ENCODE data around the gene TNFSF18. TPM values are rescaled to one million over a fixed set of nuclear protein-coding genes. Genes with fewer than 3 reads are reported as not detected.
"Not testable (repeated sequence)": the region's sequence is repeated elsewhere in the genome, so short reads cannot be mapped to it uniquely, and the experiment has no call there.

TNFSF18 gene, protein sequence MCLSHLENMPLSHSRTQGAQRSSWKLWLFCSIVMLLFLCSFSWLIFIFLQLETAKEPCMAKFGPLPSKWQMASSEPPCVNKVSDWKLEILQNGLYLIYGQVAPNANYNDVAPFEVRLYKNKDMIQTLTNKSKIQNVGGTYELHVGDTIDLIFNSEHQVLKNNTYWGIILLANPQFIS
- not detected for total RNA-seq

DNA sequence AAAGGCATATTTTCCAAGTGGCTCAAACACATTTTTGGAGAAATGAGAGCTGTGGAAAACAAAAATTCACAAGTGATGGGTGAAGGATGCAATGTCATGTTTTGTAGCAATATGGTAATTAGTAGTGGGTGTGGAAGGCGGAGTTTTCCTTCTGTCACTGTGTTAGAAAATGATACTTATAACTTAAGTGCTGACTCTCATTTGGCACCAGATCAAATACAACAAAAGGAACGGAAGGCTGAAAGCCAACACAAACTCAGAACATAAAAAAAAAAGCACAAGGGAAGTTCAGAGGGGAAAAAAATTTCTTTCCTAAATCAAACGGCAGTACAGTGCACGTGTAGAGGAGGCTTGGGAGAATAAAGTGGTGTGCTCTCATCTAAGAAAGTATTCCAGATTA, at the start of gene TNFSF18:
Gene TNFSF18, minus strand, starts transcription at position 77 of the 400 bp plus-strand sequence. Its CDS starts 45 bp downstream, at position 32.
- Mint-ChIP-seq H3K27ac (no peak within 1 kb of the TSS), H3K27me3 (no peaks in the 10 kb centered on the region), H3K9me3 (no peaks in the 10 kb centered on the region)

DNA sequence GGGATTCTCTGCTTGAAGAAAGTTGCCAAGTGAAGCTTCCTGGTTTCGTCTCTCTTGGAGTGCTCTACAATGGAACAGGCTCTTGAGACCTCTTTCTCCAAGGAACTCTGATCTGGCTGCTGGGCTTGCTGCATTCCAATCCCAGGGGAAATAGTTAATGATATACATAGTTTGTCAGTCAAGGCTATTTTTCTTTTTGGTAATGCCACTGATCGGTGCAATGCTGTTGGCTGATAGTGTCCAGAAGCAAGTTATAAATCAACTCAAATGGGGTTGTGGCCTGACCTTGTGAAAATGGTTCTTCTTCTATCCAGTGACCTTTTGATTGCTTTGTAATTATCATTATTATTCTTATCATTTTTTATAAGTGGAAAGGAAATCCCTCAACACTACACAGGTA, 48.4 kb upstream of the TNFSF18 start:
- Mint-ChIP-seq H3K36me3 (peaks cover 5% of the 10 kb centered on the region), H3K27me3 (no peaks in the 10 kb centered on the region), H3K9me3 (peaks cover 12% of the 10 kb centered on the region), H3K27ac (no peak overlapping the region), H3K4me3 (no peak overlapping the region), H3K4me1 (no peaks in the 10 kb centered on the region)
- no peak for DNase-seq

More for the DNA sequence above, at the start of gene TNFSF18:
- H3K36me3 Mint-ChIP-seq, result peaks cover 1% of the 10 kb centered on the region
- H3K4me1 Mint-ChIP-seq, result peaks cover 3% of the 10 kb centered on the region
- no peak for DNase-seq
- H3K4me3 Mint-ChIP-seq, result no peak within 1 kb of the TSS

DNA sequence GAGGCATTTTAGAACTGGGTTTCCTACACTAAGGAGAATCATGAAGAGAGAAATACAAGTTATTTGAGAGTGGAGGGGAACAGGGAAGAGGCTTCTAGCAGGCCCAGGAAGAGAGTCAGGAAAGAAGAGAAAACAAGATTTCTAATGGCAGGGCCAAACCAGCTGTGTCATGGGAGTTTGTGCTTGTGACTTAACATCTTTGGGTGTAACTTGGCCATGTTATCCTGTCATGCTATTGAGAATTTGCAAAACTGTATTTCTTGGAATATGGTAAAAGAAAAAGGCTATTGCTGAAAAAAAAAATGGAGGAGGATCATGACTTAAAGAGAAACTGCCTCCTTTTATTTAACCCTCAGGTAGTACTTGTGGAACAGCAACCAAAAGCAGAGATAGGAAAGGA, 47.4 kb upstream of the TNFSF18 start:
- Mint-ChIP-seq H3K36me3 (no peaks in the 10 kb centered on the region), H3K4me3 (no peak overlapping the region), H3K27me3 (no peaks in the 10 kb centered on the region), H3K27ac (no peak overlapping the region), H3K4me1 (no peaks in the 10 kb centered on the region), H3K9me3 (peaks cover 9% of the 10 kb centered on the region)
- no peak for DNase-seq

DNA sequence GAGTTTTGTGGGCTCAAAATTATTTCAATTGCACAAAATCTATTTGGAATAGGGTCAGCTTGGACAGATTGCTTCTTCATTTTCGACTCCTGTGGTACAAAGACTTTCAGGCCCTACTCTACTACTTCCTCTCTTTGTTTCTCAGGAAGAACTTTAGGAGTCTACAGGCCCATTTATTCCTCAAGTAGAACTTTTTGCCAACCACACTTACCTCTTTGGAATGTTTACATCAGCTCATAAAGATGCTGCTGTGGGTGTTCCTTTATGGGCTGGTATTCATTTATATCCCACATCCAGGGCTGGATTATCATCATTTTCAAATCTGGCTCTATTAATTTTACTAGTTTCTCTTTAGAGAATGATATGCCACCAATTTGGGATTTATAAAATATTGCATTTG, 46.3 kb upstream of the TNFSF18 start:
- no peak for DNase-seq
- no peaks in the 10 kb centered on the region for H3K9me3 Mint-ChIP-seq
- H3K36me3 Mint-ChIP-seq, result no peaks in the 10 kb centered on the region
- no peak overlapping the region for H3K4me3 Mint-ChIP-seq
- no peaks in the 10 kb centered on the region for H3K4me1 Mint-ChIP-seq
- no peak overlapping the region for H3K27ac Mint-ChIP-seq
- no peaks in the 10 kb centered on the region for H3K27me3 Mint-ChIP-seq

DNA sequence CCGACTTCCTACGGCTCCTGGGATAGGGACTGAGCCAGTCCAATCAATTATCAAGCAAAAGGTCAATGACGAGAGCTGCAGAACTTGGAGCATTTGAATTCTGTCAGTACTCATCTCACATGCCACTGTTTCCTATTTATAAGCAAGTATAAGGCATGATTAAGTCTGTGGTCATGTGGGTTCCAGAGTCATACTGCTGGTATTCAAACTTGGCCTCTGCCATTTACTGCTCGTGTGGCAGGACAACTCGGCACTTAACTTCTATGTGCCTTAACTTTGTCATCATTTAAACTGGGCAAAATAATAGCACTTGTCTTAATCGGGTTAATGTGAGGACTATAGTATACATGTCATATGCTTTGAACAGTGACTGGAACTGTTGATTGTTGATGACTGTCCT, 44.9 kb upstream of the TNFSF18 start:
- Mint-ChIP-seq H3K4me3 (no peak overlapping the region), H3K27ac (no peak overlapping the region), H3K36me3 (no peaks in the 10 kb centered on the region)

DNA sequence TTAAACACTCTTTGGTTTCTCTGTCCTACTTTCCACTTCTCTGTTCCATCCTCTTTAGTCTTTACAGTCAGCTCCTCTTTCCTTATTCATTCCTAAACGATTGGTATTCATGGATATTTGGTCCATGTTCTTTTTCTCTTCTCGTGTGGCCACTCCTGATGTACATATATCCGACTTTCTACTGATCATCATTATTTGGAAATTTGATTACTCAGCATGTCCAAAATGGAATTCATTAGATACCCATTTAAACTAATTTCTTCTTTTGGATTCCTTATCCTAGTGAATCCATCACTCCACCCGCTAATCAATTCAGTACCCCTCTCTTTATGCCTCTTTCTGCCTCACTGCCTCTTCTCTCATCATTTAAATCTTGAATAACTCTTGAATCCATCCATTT, 43.8 kb upstream of the TNFSF18 start:
- Mint-ChIP-seq H3K4me3 (no peak overlapping the region), H3K9me3 (no peaks in the 10 kb centered on the region), H3K27ac (no peak overlapping the region), H3K27me3 (no peaks in the 10 kb centered on the region), H3K36me3 (no peaks in the 10 kb centered on the region), H3K4me1 (no peaks in the 10 kb centered on the region)
- DNase-seq, result no peak

More for the DNA sequence above, 44.9 kb upstream of the TNFSF18 start:
- no peak for DNase-seq
- Mint-ChIP-seq H3K9me3 (no peaks in the 10 kb centered on the region), H3K4me1 (no peaks in the 10 kb centered on the region), H3K27me3 (no peaks in the 10 kb centered on the region)

DNA sequence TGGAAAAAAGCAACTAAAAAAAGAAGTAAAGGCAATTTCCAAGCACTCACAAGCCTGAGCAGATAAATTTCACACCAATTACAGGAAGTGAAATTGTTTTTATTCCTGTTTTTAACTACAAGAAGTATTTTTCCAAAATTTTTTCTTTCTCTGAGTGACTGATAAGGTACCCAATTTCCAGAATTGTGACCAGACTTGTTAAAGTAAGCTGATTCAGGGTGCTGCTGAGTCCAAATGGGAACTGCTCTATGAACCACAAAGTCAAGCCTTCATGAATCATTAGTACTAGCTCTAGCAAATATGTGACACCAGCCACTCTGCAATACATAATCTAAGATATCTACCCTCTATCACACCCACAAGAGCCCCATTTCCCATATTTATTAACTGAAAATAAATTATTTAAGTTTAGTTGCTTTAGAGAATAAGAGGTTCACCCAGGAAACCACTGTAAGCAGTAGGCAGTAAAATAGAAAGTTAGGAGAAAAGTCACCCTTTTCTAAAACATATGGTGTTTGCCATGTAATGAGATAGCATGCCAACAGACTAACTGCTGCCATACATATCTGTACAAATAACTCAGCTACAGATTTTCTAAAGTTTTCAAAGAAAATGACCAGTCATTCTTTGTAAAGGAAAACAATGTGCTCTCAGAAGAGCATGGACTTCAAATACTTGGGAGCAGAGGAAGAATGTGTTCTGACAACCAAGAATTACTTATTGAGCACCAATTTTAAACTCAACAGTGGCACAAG, 43.1 kb upstream of the TNFSF18 start:
- no peaks in the 10 kb centered on the region for H3K27me3 Mint-ChIP-seq
- H3K36me3 Mint-ChIP-seq, result no peaks in the 10 kb centered on the region
- no peak for DNase-seq
- no peaks in the 10 kb centered on the region for H3K9me3 Mint-ChIP-seq
- no peaks in the 10 kb centered on the region for H3K4me1 Mint-ChIP-seq
- no peak overlapping the region for H3K27ac Mint-ChIP-seq
- H3K4me3 Mint-ChIP-seq, result no peak overlapping the region

DNA sequence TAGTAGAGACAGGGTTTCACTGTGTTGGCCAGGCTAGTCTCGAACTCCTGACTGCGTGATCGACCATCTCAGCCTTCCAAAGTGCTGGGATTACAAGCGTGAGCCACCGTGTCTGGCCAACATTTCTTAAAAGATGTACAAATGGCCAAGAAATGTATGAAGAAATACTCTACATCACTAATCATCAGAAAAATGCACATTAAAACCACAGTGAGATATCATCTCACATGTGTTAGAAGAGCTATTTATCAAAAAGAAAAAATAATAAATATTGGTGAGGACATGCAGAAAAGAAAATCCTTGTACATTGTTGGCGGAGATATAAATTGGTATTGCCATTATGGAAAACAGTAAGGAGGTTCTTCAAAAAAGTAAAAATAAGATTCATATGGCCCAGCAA, 33.6 kb upstream of the TNFSF18 start:
- Mint-ChIP-seq H3K27me3 (no peaks in the 10 kb centered on the region), H3K9me3 (no peaks in the 10 kb centered on the region), H3K4me3 (no peak overlapping the region), H3K36me3 (no peaks in the 10 kb centered on the region), H3K27ac (no peak overlapping the region), H3K4me1 (no peaks in the 10 kb centered on the region)
- DNase-seq, result no peak

DNA sequence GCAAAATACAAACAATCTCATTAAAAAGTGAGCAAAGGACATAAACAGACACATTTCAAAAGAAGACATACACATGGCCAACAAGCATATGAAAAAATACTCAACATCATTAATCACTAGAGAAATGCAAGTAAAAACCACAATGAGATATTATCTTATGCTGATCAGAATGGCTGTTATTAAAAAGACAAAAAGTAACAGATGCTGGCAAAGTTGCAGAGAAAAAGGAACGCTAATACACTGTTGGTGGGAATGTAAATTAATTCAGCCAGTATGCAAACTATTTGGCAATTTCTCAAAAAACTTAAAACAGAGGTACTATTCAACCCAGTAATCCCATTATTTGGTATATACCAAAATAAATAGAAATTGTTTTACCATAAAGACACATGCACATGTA, 32.2 kb upstream of the TNFSF18 start:
- Mint-ChIP-seq H3K36me3 (no peaks in the 10 kb centered on the region), H3K4me1 (no peaks in the 10 kb centered on the region), H3K9me3 (no peaks in the 10 kb centered on the region), H3K4me3 (no peak overlapping the region), H3K27ac (no peak overlapping the region), H3K27me3 (no peaks in the 10 kb centered on the region)
- DNase-seq, result no peak

DNA sequence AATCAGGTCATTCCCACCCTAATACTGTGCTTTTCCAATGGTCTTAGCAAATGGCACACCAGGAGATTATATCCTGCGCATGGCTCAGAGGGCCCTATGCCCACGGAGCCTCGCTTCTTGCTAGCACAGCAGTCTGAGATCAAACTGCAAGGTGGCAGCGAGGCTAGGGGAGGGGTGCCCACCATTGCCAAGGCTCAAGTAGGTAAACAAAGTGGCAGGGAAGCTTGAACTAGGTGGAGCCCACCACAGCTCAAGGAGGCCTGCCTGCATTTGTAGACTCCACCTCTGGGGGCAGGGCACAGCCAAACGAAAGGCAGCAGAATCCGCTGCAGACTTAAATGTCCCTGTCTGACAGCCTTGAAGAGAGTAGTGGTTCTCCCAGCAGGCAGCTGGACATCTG, 23.5 kb upstream of the TNFSF18 start:
- not testable (repeated sequence) for H3K27me3 Mint-ChIP-seq, H3K36me3 Mint-ChIP-seq, H3K27ac Mint-ChIP-seq, H3K9me3 Mint-ChIP-seq, H3K4me3 Mint-ChIP-seq, H3K4me1 Mint-ChIP-seq, DNase-seq

DNA sequence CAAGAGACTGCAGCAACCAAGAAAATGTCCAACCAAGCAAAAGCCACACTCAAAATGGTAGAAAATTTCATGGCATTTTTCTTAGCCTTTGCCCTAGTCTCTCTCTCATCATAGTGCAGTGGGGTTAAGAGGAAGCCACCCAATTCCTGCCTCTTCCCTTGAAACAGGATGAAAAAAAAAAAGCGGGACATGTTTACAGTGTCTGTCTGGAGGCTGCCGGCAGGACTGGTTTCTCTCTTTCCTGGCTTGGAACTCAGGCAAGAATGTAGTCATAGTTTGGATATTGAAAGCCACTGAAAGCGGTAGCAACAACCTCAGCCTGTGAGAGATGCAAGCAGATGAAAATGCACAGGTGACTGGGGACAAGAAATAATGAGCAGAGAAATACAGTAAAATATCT, 13.3 kb upstream of the TNFSF18 start:
- no peaks in the 10 kb centered on the region for H3K27me3 Mint-ChIP-seq
- no peaks in the 10 kb centered on the region for H3K4me1 Mint-ChIP-seq
- no peak overlapping the region for H3K27ac Mint-ChIP-seq
- H3K36me3 Mint-ChIP-seq, result no peaks in the 10 kb centered on the region
- no peak for DNase-seq
- peaks cover 3% of the 10 kb centered on the region for H3K9me3 Mint-ChIP-seq
- H3K4me3 Mint-ChIP-seq, result no peak overlapping the region

DNA sequence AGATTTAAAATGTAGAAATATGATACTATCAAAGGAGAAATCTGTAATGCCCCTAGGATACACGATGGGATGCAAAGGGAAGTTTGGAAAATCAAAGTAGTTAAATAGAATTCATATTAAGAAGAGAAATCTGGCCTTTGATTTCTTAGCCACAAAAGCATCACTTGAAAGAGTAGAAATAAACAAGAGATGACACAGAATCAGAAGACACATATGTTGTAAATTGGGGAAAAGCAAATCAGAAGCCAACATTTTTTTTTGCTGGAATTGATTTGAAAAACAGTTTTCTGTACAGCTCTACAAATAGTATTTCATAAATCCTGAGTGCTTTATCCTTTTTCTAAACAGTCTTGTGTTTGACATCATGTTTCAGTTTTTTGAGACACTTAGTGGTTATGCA, 12.4 kb upstream of the TNFSF18 start:
- no peaks in the 10 kb centered on the region for H3K4me1 Mint-ChIP-seq
- no peaks in the 10 kb centered on the region for H3K36me3 Mint-ChIP-seq
- no peak for DNase-seq
- no peak overlapping the region for H3K27ac Mint-ChIP-seq
- no peak overlapping the region for H3K4me3 Mint-ChIP-seq
- no peaks in the 10 kb centered on the region for H3K27me3 Mint-ChIP-seq
- H3K9me3 Mint-ChIP-seq, result peaks cover 2% of the 10 kb centered on the region

DNA sequence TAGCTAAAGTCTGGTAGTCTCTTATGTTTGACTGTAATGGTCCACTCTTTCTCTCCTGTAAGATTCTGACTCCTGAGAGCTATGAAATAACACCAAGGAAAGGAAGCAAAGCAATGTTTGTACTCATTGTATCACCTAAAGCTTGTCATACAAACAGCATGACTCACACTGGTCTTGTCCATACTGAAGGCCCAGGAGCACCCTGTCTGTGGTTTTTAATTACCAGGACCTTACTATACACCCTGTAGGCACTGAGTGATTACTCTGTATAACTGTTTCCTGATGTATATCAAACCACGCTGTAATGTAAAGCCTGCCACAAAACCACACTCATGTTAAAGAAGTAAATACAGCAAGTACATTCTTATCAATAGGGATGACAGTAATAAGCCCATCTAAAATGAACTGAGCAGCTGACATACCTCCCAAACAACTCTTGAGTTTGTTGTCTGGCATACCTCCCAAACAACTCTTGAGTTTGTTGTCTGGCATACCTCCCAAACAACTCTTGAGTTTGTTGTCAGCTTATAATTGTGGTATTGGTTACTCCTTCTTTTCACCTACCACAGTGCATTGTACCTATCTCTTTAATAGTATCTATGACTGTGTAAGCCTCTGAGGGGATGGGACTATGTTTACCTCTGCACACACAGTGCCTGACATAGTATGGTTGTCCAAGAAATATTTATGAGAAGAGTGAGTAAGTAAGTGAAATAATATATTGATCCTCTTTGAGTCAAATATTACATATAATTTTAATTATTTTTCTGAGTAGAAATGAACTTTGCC, 11.6 kb upstream of the TNFSF18 start:
- no peaks in the 10 kb centered on the region for H3K4me1 Mint-ChIP-seq
- no peaks in the 10 kb centered on the region for H3K27me3 Mint-ChIP-seq
- H3K27ac Mint-ChIP-seq, result no peak overlapping the region
- no peak for DNase-seq
- no peak overlapping the region for H3K4me3 Mint-ChIP-seq
- no peaks in the 10 kb centered on the region for H3K36me3 Mint-ChIP-seq
- H3K9me3 Mint-ChIP-seq, result peaks cover 2% of the 10 kb centered on the region

DNA sequence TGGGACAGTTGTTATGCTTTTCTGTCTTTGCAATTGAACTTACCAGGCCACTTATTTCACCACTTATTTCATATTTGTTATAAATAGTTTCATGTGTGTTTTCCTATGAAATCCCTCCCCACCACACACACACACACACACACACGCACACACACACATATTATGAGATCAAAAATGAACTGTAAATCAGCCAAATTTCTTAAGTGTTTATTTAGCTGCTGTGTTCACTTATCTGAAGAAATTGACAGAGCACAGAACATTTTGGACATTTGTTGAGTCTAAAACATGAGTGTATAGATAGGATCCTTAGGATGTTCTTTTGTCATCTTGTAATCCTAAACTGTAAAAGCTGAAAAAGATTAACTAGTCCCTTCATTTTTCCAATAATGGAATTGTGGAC, 7.8 kb upstream of the TNFSF18 start:
- no peak for DNase-seq
- Mint-ChIP-seq H3K9me3 (no peaks in the 10 kb centered on the region), H3K27ac (no peak overlapping the region), H3K4me3 (no peak overlapping the region), H3K4me1 (no peaks in the 10 kb centered on the region), H3K36me3 (no peaks in the 10 kb centered on the region), H3K27me3 (no peaks in the 10 kb centered on the region)

DNA sequence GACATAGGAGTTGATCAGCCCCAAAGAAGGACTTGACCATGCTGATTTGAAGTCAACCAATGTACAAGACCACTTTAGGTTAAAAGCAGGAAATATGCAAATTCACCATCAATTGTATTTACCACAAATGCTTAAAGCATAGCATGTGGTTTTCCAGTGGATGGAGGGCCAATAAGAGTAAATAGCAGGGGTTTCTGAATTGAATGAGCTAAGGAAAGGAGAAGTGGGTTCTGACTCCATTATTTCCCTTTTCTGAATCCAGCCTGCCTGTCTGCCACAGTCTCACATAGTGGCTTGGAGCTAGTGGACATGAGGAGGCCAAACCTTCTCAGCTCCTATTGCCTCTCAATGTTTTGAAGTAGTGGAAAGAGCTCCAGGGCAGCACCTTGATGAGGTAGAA, 7.2 kb upstream of the TNFSF18 start:
- no peak overlapping the region for H3K4me3 Mint-ChIP-seq
- no peaks in the 10 kb centered on the region for H3K36me3 Mint-ChIP-seq
- no peak overlapping the region for H3K27ac Mint-ChIP-seq
- H3K9me3 Mint-ChIP-seq, result no peaks in the 10 kb centered on the region
- H3K4me1 Mint-ChIP-seq, result no peaks in the 10 kb centered on the region
- H3K27me3 Mint-ChIP-seq, result no peaks in the 10 kb centered on the region
- no peak for DNase-seq
